ENCODE data around the gene LRRC45.

DNA sequence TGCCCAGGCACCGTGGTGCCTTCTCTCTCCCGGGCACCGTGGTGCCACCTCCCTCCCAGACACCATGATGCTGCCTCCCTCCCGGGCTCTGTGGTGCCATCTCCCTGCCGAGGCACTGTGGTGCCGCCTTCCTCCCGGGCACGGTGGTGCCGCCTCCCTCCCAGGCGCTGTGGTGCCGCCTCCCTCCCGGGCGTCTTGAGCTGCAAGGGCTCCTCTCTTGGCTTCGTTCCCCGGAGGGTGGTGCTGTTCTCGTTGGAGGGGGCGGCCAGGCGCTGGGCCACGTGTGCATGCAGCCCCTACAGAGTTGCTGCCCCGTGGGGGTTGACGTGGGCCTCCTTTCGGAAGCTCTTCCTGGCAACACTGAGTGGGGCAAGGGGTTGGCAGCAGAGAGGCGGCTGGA is 8.7 kb upstream of the LRRC45 start:
- TF ChIP-seq, protein P1, sequence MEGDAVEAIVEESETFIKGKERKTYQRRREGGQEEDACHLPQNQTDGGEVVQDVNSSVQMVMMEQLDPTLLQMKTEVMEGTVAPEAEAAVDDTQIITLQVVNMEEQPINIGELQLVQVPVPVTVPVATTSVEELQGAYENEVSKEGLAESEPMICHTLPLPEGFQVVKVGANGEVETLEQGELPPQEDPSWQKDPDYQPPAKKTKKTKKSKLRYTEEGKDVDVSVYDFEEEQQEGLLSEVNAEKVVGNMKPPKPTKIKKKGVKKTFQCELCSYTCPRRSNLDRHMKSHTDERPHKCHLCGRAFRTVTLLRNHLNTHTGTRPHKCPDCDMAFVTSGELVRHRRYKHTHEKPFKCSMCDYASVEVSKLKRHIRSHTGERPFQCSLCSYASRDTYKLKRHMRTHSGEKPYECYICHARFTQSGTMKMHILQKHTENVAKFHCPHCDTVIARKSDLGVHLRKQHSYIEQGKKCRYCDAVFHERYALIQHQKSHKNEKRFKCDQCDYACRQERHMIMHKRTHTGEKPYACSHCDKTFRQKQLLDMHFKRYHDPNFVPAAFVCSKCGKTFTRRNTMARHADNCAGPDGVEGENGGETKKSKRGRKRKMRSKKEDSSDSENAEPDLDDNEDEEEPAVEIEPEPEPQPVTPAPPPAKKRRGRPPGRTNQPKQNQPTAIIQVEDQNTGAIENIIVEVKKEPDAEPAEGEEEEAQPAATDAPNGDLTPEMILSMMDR (IDR thresholded peaks at IDR 0.05; ENCODE audit: insufficient read depth, low read length, poor library complexity, severe bottlenecking), result no peak
- TF ChIP-seq EZH2phosphoT487 (conservative IDR thresholded peaks at IDR 0.05; ENCODE audit: low read length), result no peak
